Prostate gland (tissue), 2 donors: ENCODE measurements around the gene RTRAF. TPM values are rescaled to one million over a fixed set of nuclear protein-coding genes. Genes with fewer than 3 reads are reported as not detected.

Source experiments
- DNase-seq: peaks from one replicate; pipeline ENCODE4 v3.0.0-alpha.2; 2019; ENCODE audit warnings: low spot score
- H3K27ac ChIP-seq, 2 donors: fragments of 200-600 bp; sonication (generic); 2 replicates each; pipeline ENCODE4 v1.5.1; 2017 to 2019
- H3K27me3 ChIP-seq: fragments of 200-600 bp; sonication (generic); replicated peaks from 2 replicates; pipeline ENCODE4 v1.5.1; 2019; ENCODE audit not compliant: insufficient read depth
- H3K36me3 ChIP-seq, 2 donors: fragments of 200-600 bp; sonication (generic); 1 replicate in 1 of 2; 2 replicates in 1 of 2; pipeline versions ENCODE4 v1.5.1 to v1.8.1; 2017 to 2019
- H3K4me1 ChIP-seq: fragments of 200-600 bp; sonication (generic); replicated peaks from 2 replicates; pipeline ENCODE4 v1.5.1; 2019
- H3K4me3 ChIP-seq, 2 donors: fragments of 200-600 bp; sonication (generic); 2 replicates each; pipeline ENCODE4 v1.5.1; 2017 to 2019
- H3K9me3 ChIP-seq: fragments of 200-600 bp; sonication (generic); 2 replicates; pipeline ENCODE4 v1.5.1; 2017
- POLR2A ChIP-seq: fragments of 450-650 bp; IDR thresholded peaks from one replicate; pipeline ENCODE4 v1.6.1; 2016; ENCODE audit warnings: antibody characterized with exemption, mild to moderate bottlenecking
- POLR2AphosphoS5 ChIP-seq: sonication (generic); formaldehyde crosslinking; IDR thresholded peaks from one replicate; pipeline ENCODE4 v1.6.1; 2017; ENCODE audit warnings: antibody characterized with exemption
- WGBS: methylation state at CpG from one replicate; pipeline ENCODE4 v1.1.5; 2018; 5-methylcytosine and 5-hydroxymethylcytosine counted together
- intact Hi-C: fragments of 100-400 bp; cut with DNase I; formaldehyde crosslinking; loops from one replicate; pipeline ENCODE4 v1.14.2; 2022
- total RNA-seq, 2 donors: library from RNA; depleted of rRNA; stranded (reverse); fragments of >200 nt; gene quantifications; one replicate each; pipeline ENCODE4 v1.1.0, GENCODE V29; 2016
- TF ChIP-seq, protein P1 (sequence below), 4 experiments: fragments of 200-600 bp in 2 of 4; fragments of 450-650 bp in 2 of 4; sonication (generic) in 2 of 4; IDR thresholded peaks; 1 replicate in 3 of 4; 2 replicates in 1 of 4; pipeline ENCODE4 v1.5.1; 2016 to 2019; ENCODE audit warnings: antibody characterized with exemption in 4 of 4, mild to moderate bottlenecking in 2 of 4, moderate library complexity in 2 of 4

The RTRAF gene
- total RNA-seq, 2 donors from 2014 or later, result 62.6 to 105 TPM

DNA sequence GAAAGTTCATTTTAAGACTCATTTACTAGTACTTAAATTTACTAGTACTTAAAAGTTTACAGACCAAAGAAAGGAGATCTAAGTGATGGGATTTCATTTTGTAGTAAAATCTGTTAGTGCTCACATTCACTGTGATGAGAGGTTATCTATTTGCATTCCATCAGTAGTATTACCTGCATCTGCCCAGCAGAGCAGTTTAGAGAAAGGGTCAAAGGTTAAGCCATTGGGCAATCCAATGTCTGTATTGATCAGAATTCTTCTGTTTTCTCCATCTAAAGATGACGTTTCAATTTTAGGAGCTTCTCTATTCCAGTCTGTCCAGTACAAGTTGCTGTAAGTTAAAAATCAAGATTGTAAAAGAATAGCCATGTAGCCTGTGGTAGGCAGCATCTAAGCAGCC is 18.3 kb downstream of the RTRAF start:
- no peaks in the 10 kb centered on the region for H3K9me3 ChIP-seq
- peaks cover 0 to 6% of the 10 kb centered on the region in 2 donors for H3K36me3 ChIP-seq
- H3K27me3 ChIP-seq, result no peaks in the 10 kb centered on the region
- H3K27ac ChIP-seq, result no peak overlapping the region
- TF ChIP-seq POLR2AphosphoS5 (no peak), POLR2A (no peak)
- TF ChIP-seq, protein P1, sequence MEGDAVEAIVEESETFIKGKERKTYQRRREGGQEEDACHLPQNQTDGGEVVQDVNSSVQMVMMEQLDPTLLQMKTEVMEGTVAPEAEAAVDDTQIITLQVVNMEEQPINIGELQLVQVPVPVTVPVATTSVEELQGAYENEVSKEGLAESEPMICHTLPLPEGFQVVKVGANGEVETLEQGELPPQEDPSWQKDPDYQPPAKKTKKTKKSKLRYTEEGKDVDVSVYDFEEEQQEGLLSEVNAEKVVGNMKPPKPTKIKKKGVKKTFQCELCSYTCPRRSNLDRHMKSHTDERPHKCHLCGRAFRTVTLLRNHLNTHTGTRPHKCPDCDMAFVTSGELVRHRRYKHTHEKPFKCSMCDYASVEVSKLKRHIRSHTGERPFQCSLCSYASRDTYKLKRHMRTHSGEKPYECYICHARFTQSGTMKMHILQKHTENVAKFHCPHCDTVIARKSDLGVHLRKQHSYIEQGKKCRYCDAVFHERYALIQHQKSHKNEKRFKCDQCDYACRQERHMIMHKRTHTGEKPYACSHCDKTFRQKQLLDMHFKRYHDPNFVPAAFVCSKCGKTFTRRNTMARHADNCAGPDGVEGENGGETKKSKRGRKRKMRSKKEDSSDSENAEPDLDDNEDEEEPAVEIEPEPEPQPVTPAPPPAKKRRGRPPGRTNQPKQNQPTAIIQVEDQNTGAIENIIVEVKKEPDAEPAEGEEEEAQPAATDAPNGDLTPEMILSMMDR (IDR thresholded peaks at IDR 0.05), result no peak
- WGBS, result 76% methylated on average over 1 of the region's 1 CpG
- intact Hi-C loops, result no loop called here
- H3K4me1 ChIP-seq, result no peaks in the 10 kb centered on the region
- DNase-seq, result no peak
- no peak overlapping the region for H3K4me3 ChIP-seq

DNA sequence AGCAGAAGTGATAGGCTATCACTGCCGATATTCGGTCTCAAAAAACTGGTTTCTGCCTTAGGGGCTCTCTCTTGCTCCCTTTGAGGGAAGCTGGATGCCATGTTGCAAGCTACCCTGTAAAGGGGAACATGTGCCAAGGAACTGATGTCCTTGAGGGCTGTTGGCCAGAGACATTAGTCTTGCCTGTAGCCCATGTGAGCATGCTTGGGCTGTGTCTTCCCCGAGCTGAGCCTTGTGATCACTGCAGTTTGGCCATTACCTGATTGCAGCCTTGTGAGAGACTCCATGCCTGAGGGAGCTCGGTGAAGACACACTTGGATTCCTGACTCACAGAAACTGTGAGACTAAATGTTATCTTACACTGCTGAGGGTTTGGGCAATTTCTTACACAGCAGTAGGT is 18.8 kb downstream of the RTRAF start:
- Histone ChIP-seq H3K4me3 (no peak overlapping the region), H3K4me1 (no peaks in the 10 kb centered on the region), H3K27me3 (no peaks in the 10 kb centered on the region), H3K9me3 (no peaks in the 10 kb centered on the region), H3K27ac (no peak overlapping the region), H3K36me3 (peaks cover 0 to 6% of the 10 kb centered on the region in 2 donors)
- intact Hi-C loops, result no loop called here
- 96% methylated on average over 4 of the region's 4 CpGs for WGBS
- TF ChIP-seq POLR2A, result no peak
- TF ChIP-seq, protein P1 (IDR thresholded peaks at IDR 0.05), result no peak
- TF ChIP-seq POLR2AphosphoS5, result no peak
- no peak for DNase-seq

DNA sequence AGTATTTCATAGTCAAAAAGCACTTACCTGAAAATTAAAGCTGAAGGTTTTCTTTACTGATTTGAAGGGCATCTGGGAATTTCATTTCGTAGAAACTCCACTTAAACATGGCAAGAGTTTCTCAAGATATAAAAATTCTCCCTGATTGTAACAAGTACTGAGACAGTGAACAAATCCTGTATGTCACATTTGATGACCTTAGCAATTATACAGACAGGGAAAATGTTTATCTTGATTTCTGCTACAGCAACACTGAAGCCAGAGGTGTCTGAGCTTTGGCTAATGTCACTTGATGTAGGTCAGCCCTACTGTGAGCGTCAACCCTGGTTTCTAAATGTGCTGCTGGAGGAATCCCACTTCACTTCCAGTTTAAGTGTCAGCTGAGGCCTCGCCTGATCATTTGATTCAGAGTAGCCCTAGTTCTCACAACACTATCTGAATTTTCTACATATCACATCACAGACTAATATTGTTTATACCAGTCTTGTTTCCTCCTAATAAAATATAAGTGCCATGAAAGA is 20.9 kb downstream of the RTRAF start:
- no peaks in the 10 kb centered on the region for H3K4me1 ChIP-seq
- no peaks in the 10 kb centered on the region for H3K9me3 ChIP-seq
- H3K36me3 ChIP-seq, result peaks cover 0 to 6% of the 10 kb centered on the region in 2 donors
- no peak for DNase-seq
- WGBS, result 94% methylated on average over 3 of the region's 3 CpGs
- TF ChIP-seq POLR2AphosphoS5 (no peak), POLR2A (no peak)
- TF ChIP-seq, protein P1 (IDR thresholded peaks at IDR 0.05), result no peak
- H3K27me3 ChIP-seq, result no peaks in the 10 kb centered on the region
- no peak overlapping the region for H3K27ac ChIP-seq
- intact Hi-C loops, result no loop called here
- H3K4me3 ChIP-seq, result no peak overlapping the region

DNA sequence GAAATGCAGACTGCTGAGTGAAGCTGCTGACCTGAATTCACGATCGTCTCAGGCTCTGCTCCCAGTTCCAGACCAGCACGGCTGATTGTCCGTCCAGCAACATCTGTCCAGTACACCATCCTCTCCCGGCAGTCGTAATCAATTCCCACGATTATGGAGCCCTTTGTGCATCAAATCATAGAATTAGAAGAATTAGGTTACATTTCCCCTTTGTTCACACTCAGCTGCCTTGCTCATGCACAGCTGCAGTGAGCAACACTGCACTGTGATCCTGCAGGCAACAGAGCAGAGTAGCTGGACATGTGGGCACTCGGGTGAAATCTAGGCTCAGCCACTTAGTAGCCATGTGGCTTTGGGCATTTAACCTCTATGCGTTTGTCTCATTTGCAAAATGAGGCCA is 22.2 kb downstream of the RTRAF start:
- 88% methylated on average over 9 of the region's 9 CpGs for WGBS
- intact Hi-C loops, result no loop called here
- no peak for TF ChIP-seq POLR2AphosphoS5
- no peak for TF ChIP-seq POLR2A
- TF ChIP-seq, protein P1 (IDR thresholded peaks at IDR 0.05), result no peak
- H3K27ac ChIP-seq, result no peak overlapping the region
- H3K9me3 ChIP-seq, result no peaks in the 10 kb centered on the region
- no peak overlapping the region for H3K4me3 ChIP-seq
- H3K4me1 ChIP-seq, result no peaks in the 10 kb centered on the region
- peaks cover 0 to 6% of the 10 kb centered on the region in 2 donors for H3K36me3 ChIP-seq
- no peaks in the 10 kb centered on the region for H3K27me3 ChIP-seq
- DNase-seq, result no peak

DNA sequence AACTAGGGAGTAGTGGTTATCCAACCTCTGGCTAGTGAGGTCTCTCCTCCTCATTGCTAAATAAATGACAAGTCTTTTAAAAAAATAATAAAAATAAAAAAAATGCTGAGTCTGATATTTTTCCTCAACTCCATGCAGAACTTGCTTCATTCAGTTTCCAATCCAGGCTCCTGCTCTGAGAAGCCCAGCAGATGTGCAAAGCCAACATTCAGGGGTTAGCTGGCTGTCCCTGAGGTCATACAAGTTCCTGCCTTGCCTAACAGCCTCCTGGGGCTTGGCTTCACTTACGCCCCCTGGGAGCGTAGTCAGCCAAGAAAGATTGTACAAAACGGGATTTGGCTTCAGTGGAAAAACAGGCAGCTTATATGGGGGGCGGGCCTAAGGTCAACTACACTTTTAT is 23.3 kb downstream of the RTRAF start:
- Histone ChIP-seq H3K4me1 (no peaks in the 10 kb centered on the region), H3K9me3 (no peaks in the 10 kb centered on the region), H3K27me3 (no peaks in the 10 kb centered on the region), H3K36me3 (peaks cover 0 to 6% of the 10 kb centered on the region in 2 donors), H3K4me3 (no peak overlapping the region), H3K27ac (no peak overlapping the region)
- DNase-seq, result no peak
- TF ChIP-seq, protein P1 (IDR thresholded peaks at IDR 0.05), result no peak
- no peak for TF ChIP-seq POLR2A
- TF ChIP-seq POLR2AphosphoS5, result no peak
- intact Hi-C loops, result no loop called here
- WGBS, result 50% methylated on average over 4 of the region's 4 CpGs
